ENCODE data around the gene ART4.

- TF ChIP-seq, protein P1, sequence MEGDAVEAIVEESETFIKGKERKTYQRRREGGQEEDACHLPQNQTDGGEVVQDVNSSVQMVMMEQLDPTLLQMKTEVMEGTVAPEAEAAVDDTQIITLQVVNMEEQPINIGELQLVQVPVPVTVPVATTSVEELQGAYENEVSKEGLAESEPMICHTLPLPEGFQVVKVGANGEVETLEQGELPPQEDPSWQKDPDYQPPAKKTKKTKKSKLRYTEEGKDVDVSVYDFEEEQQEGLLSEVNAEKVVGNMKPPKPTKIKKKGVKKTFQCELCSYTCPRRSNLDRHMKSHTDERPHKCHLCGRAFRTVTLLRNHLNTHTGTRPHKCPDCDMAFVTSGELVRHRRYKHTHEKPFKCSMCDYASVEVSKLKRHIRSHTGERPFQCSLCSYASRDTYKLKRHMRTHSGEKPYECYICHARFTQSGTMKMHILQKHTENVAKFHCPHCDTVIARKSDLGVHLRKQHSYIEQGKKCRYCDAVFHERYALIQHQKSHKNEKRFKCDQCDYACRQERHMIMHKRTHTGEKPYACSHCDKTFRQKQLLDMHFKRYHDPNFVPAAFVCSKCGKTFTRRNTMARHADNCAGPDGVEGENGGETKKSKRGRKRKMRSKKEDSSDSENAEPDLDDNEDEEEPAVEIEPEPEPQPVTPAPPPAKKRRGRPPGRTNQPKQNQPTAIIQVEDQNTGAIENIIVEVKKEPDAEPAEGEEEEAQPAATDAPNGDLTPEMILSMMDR (IDR thresholded peaks at IDR 0.05; ENCODE audit: low read depth, low read length): no peak
- TF ChIP-seq EZH2phosphoT487 (IDR thresholded peaks at IDR 0.05; ENCODE audit: low read depth): no peak
Measured at GRCh38 chr12:14833336-14833735, 10.0 kb downstream of the ART4 start.

Data from OCI-LY3 (cell line).